Measurements from ENCODE around the gene SERPINE2. TPM values are rescaled to one million over a fixed set of nuclear protein-coding genes. Genes with fewer than 3 reads are reported as not detected.

SERPINE2 gene
- total RNA-seq, 4 donors from 2014 or later = 25.5 to 94.5 (median 38.5) TPM

DNA sequence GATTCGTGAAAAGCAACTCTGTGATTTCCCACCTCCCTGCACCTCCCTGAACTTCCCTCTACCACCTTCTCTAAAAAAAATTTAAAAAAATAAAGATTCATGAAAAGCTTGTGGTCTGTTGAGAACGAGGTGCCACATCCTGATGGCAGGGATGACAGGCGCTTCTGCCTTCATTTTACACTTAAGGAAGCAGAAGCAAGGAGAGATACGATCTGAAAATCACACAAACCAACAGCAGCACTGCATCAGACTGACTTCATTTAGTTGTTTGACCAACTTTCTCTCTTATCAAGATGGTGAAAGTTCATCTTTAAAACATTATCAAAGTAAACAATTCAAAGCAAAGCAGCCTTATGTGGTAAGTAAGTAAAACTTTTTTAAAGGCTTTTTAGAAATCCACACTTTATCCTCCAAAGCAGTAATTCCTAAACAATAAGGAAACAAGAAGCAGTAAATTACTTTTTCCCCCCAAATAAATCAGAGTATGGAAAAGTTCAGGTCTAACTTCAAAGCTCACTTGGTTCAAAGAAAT is 109.4 kb downstream of the SERPINE2 start:
- 58 to 61% methylated on average over 4 of the region's 4 CpGs for WGBS, 2 donors
- Histone ChIP-seq H3K27me3 (no peaks in the 10 kb centered on the region), H3K4me3 (no peak overlapping the region), H3K27ac (peak overlapping the region in 1 of 4 donors; percentile 15), H3K36me3 (peaks cover 0 to 14% (median 0%) of the 10 kb centered on the region in 3 donors), H3K9me3 (peaks cover 0 to 7% (median 3%) of the 10 kb centered on the region in 4 donors), H3K4me1 (peaks cover 0 to 47% (median 16%) of the 10 kb centered on the region in 4 donors)
- DNase-seq (ENCODE audit: low spot score in 2 of 2) = no peak
- TF ChIP-seq EP300 (IDR thresholded peaks at IDR 0.05) (no peak), POLR2A (IDR thresholded peaks at IDR 0.05) (no peak)
- TF ChIP-seq, protein P1, sequence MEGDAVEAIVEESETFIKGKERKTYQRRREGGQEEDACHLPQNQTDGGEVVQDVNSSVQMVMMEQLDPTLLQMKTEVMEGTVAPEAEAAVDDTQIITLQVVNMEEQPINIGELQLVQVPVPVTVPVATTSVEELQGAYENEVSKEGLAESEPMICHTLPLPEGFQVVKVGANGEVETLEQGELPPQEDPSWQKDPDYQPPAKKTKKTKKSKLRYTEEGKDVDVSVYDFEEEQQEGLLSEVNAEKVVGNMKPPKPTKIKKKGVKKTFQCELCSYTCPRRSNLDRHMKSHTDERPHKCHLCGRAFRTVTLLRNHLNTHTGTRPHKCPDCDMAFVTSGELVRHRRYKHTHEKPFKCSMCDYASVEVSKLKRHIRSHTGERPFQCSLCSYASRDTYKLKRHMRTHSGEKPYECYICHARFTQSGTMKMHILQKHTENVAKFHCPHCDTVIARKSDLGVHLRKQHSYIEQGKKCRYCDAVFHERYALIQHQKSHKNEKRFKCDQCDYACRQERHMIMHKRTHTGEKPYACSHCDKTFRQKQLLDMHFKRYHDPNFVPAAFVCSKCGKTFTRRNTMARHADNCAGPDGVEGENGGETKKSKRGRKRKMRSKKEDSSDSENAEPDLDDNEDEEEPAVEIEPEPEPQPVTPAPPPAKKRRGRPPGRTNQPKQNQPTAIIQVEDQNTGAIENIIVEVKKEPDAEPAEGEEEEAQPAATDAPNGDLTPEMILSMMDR (IDR thresholded peaks at IDR 0.05) = no peak

DNA sequence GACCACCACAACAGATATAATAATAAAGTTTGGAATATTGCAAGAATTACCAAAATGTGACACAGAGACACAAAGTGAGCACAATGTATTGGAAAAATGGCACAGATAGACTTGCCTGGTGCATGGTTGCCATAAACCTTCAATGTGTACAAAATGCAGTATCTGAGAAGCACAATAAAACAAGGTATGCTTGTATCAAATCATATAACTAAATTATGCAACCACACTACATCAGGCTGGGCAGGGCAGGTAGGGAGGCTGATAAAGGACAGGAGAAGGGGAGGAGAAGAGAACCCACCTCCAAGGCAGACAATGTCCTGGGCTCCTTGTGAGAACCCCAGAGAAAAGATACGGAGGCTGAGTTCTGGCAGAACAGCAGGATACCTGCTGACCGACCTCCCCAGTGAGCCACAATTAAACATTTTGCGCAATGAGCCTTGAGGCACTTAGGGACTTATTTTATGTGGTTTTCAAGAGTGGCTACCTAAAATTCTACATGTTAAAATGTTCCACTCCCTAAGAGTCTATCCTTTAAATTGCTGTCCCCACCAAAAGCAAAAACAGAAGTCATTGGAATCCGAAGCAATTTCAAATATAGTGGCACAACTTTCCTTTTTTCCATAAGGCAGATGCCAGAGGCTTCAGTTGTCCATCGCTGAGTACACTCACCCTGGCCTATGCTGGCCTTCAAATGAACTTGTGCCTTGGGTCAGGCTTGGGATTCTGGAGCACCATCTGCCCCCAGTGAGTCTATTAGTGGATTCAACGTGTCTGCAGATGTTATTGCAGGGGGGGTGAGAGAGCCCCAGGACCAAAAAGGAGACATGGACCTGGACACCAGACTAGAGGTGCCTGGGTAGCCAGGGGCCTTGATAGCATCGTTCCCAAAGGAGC is 110.7 kb downstream of the SERPINE2 start:
- Histone ChIP-seq H3K27me3 (no peaks in the 10 kb centered on the region), H3K4me3 (no peak overlapping the region), H3K36me3 (peaks cover 0 to 14% (median 0%) of the 10 kb centered on the region in 3 donors), H3K4me1 (peaks cover 0 to 35% (median 8%) of the 10 kb centered on the region in 4 donors), H3K27ac (no peak overlapping the region), H3K9me3 (peaks cover 0 to 7% (median 3%) of the 10 kb centered on the region in 4 donors)
- DNase-seq (ENCODE audit: low spot score in 2 of 2) = no peak
- 89 to 91% methylated on average over 7 of the region's 7 CpGs for WGBS, 2 donors
- TF ChIP-seq POLR2A (IDR thresholded peaks at IDR 0.05) (no peak), EP300 (IDR thresholded peaks at IDR 0.05) (no peak)
- TF ChIP-seq, protein P1 (IDR thresholded peaks at IDR 0.05) = no peak

GRCh38 chr2:223925106-223925505 is 114.0 kb downstream of the SERPINE2 start:
- DNase-seq (ENCODE audit: low spot score in 2 of 2) = no peak
- Histone ChIP-seq H3K4me1 (peaks cover 0 to 10% (median 1%) of the 10 kb centered on the region in 4 donors), H3K27ac (no peak overlapping the region), H3K9me3 (peaks cover 0 to 7% (median 3%) of the 10 kb centered on the region in 4 donors), H3K4me3 (no peak overlapping the region), H3K36me3 (peaks cover 0 to 14% (median 0%) of the 10 kb centered on the region in 3 donors), H3K27me3 (no peaks in the 10 kb centered on the region)
- no peak for TF ChIP-seq POLR2A (IDR thresholded peaks at IDR 0.05)
- TF ChIP-seq, protein P1 (IDR thresholded peaks at IDR 0.05) = no peak
- no peak for TF ChIP-seq EP300 (IDR thresholded peaks at IDR 0.05)
- 96 to 97% methylated on average over 3 of the region's 3 CpGs for WGBS, 2 donors

Other genes with a start within 250 kb of the SERPINE2 start
- gene AP1S3, start 201.7 kb downstream of the SERPINE2 start, total RNA-seq = 1 to 10 TPM in 2 of 4 donors, under 1 TPM in 1, not detected in 1; 0.59 to 1.5 (median 1.0) TPM
- 10 to 100 TPM; 33.1 to 61.8 (median 50.4) TPM for gene WDFY1, start 94.0 kb downstream of the SERPINE2 start, total RNA-seq
- gene MRPL44, start 81.8 kb downstream of the SERPINE2 start, total RNA-seq = 10 to 100 TPM; 17.7 to 27.3 (median 20.2) TPM

Measured in tibial nerve (tissue), 4 donors.